Stomach smooth muscle (tissue), 2 donors: Measurements from ENCODE around the gene ZNF594.
"Not testable (repeated sequence)": the region's sequence is repeated elsewhere in the genome, so short reads cannot be mapped to it uniquely, and the experiment has no call there.

ENCODE experiments used
- H3K27ac ChIP-seq: one replicate; pipeline ENCODE4 v1.7.0; 2013; ENCODE audit warnings: mild to moderate bottlenecking, low read length, inconsistent platforms
- H3K27me3 ChIP-seq, 2 donors: one replicate each; pipeline ENCODE4 v1.7.0; 2013; ENCODE audit warnings: low read length in 2 of 2; ENCODE audit not compliant: insufficient read depth in 2 of 2, control insufficient read depth in 1 of 2
- H3K36me3 ChIP-seq, 2 donors: one replicate each; pipeline ENCODE4 v1.7.0; 2013; ENCODE audit warnings: low read length in 2 of 2; ENCODE audit not compliant: control insufficient read depth in 2 of 2, insufficient read depth in 2 of 2
- H3K4me1 ChIP-seq: one replicate; pipeline ENCODE4 v1.7.0; 2013; ENCODE audit warnings: low read length; ENCODE audit not compliant: control insufficient read depth, insufficient read depth
- H3K4me3 ChIP-seq, 2 donors: one replicate each; pipeline ENCODE4 v1.7.0; 2013; ENCODE audit warnings: low read length in 2 of 2
- H3K9ac ChIP-seq, 2 donors: one replicate each; pipeline ENCODE4 v1.7.0; 2013; ENCODE audit warnings: low read length in 2 of 2, mild to moderate bottlenecking in 1 of 2
- H3K9me3 ChIP-seq, 2 donors: one replicate each; pipeline ENCODE4 v1.7.0; 2013; ENCODE audit warnings: low read length in 2 of 2; ENCODE audit not compliant: control insufficient read depth in 2 of 2
- donor health status: healthy.
- donor health status: Pancreatic carcinoma.

ZNF594 gene

GRCh38 chr17:5129770-5130169 lies 61.9 kb downstream of the ZNF594 start:
- not testable (repeated sequence) for H3K9me3 ChIP-seq, H3K4me3 ChIP-seq, H3K4me1 ChIP-seq, H3K9ac ChIP-seq, H3K36me3 ChIP-seq, H3K27me3 ChIP-seq, H3K27ac ChIP-seq
